Ecto neural progenitor cell (in vitro differentiated cells): ENCODE results near the gene ATG10.
"Not testable (repeated sequence)": the region's sequence is repeated elsewhere in the genome, so short reads cannot be mapped to it uniquely, and the experiment has no call there.

ENCODE experiments used
- DNase-seq: peaks from one replicate; pipeline ENCODE4 v3.0.0-alpha.2; 2018; ENCODE audit warnings: low spot score

Gene ATG10

GRCh38 chr5:81982172-81982685 is 10.4 kb downstream of the ATG10 start:
- not testable (repeated sequence) for DNase-seq

- not testable (repeated sequence) for DNase-seq
Observed at GRCh38 chr5:81983148-81983547, 11.3 kb downstream of the ATG10 start.

- not testable (repeated sequence) for DNase-seq
Observed at GRCh38 chr5:81983563-81983962, 11.7 kb downstream of the ATG10 start.

- DNase-seq = no peak
Observed at GRCh38 chr5:81986126-81986525, 14.3 kb downstream of the ATG10 start.

GRCh38 chr5:81989204-81989603 is 17.4 kb downstream of the ATG10 start:
- no peak for DNase-seq

GRCh38 chr5:81994679-81995078 is 22.9 kb downstream of the ATG10 start:
- no peak for DNase-seq

- no peak for DNase-seq
Observed at GRCh38 chr5:81995407-81995806, 23.6 kb downstream of the ATG10 start.

GRCh38 chr5:82004511-82004910 is 32.7 kb downstream of the ATG10 start:
- DNase-seq = no peak

- not testable (repeated sequence) for DNase-seq
Observed at GRCh38 chr5:82009869-82010268, 38.0 kb downstream of the ATG10 start.

- no peak for DNase-seq
Observed at GRCh38 chr5:82010696-82011095, 38.9 kb downstream of the ATG10 start.

- no peak for DNase-seq
Observed at GRCh38 chr5:82011761-82012160, 39.9 kb downstream of the ATG10 start.

- not testable (repeated sequence) for DNase-seq
Observed at GRCh38 chr5:82014644-82015043, 42.8 kb downstream of the ATG10 start.

GRCh38 chr5:82018462-82018861 is 46.6 kb downstream of the ATG10 start:
- no peak for DNase-seq

GRCh38 chr5:82019342-82020138 is 47.7 kb downstream of the ATG10 start:
- DNase-seq = no peak

- DNase-seq = no peak
Observed at GRCh38 chr5:82022499-82022898, 50.7 kb downstream of the ATG10 start.

- DNase-seq = no peak
Observed at GRCh38 chr5:82023644-82024043, 51.8 kb downstream of the ATG10 start.

- no peak for DNase-seq
Observed at GRCh38 chr5:82031220-82032119, 59.6 kb downstream of the ATG10 start.

- DNase-seq = not testable (repeated sequence)
Observed at GRCh38 chr5:82042894-82043293, 71.1 kb downstream of the ATG10 start.

- DNase-seq = no peak
Observed at GRCh38 chr5:82044010-82044409, 72.2 kb downstream of the ATG10 start.

- no peak for DNase-seq
Observed at GRCh38 chr5:82045554-82046275, 73.9 kb downstream of the ATG10 start.

- DNase-seq = no peak
Observed at GRCh38 chr5:82046276-82046647, 74.4 kb downstream of the ATG10 start.

- no peak for DNase-seq
Observed at GRCh38 chr5:82050955-82051354, 79.1 kb downstream of the ATG10 start.
